Endothelial cell (in vitro differentiated cells): Measurements from ENCODE around the gene PARK7. TPM values are rescaled to one million over a fixed set of nuclear protein-coding genes. Genes with fewer than 3 reads are reported as not detected.

ENCODE experiments used
- DNase-seq: peaks from one replicate; pipeline ENCODE4 v3.0.0; 2021; ENCODE audit warnings: low spot score
- H3K27ac Mint-ChIP-seq: one replicate; pipeline ENCODE4 v1.8.0; 2021; ENCODE audit warnings: mixed read lengths, inconsistent platforms; ENCODE audit not compliant: unreplicated experiment
- H3K27me3 Mint-ChIP-seq: one replicate; pipeline ENCODE4 v1.8.0; 2021; ENCODE audit warnings: mild to moderate bottlenecking, moderate library complexity, mixed read lengths, inconsistent platforms; ENCODE audit not compliant: unreplicated experiment
- H3K36me3 Mint-ChIP-seq: one replicate; pipeline ENCODE4 v1.8.0; 2021; ENCODE audit warnings: mild to moderate bottlenecking, low read depth, mixed read lengths, inconsistent platforms; ENCODE audit not compliant: unreplicated experiment
- H3K4me1 Mint-ChIP-seq: one replicate; pipeline ENCODE4 v1.8.0; 2021; ENCODE audit warnings: mild to moderate bottlenecking, mixed read lengths, inconsistent platforms; ENCODE audit not compliant: unreplicated experiment
- H3K4me3 Mint-ChIP-seq: one replicate; pipeline ENCODE4 v1.8.0; 2021; ENCODE audit warnings: mild to moderate bottlenecking, mixed read lengths, inconsistent platforms; ENCODE audit not compliant: unreplicated experiment
- H3K9me3 Mint-ChIP-seq: one replicate; pipeline ENCODE4 v1.8.0; 2021; ENCODE audit warnings: mixed read lengths, inconsistent platforms; ENCODE audit not compliant: unreplicated experiment
- CTCF ChIP-seq: fragments of 200-600 bp; sonication (generic); IDR thresholded peaks from one replicate; pipeline ENCODE4 v1.5.0; 2021; ENCODE audit warnings: antibody characterized with exemption; ENCODE audit not compliant: unreplicated experiment
- total RNA-seq: library from RNA; stranded (reverse); fragmentation: NEBNext Ultra II Directional; extraction: Animal tissue kit (Norgen Biotek cat#: 25700); gene quantifications from one replicate; pipeline ENCODE4 v1.2.1, GENCODE V29; 2021; ENCODE audit not compliant: unreplicated experiment

Gene PARK7
- total RNA-seq, 1 donor from 2014 or later: 223 TPM

- TF ChIP-seq CTCF: no peak
- DNase-seq: no peak
- H3K9me3 Mint-ChIP-seq: no peaks in the 10 kb centered on the region
- H3K4me1 Mint-ChIP-seq: peaks cover 27% of the 10 kb centered on the region
- H3K4me3 Mint-ChIP-seq: peak overlapping the region; percentile 3
- peaks cover 4% of the 10 kb centered on the region for H3K36me3 Mint-ChIP-seq
- H3K27ac Mint-ChIP-seq: no peak overlapping the region
- peaks cover 3% of the 10 kb centered on the region for H3K27me3 Mint-ChIP-seq
These were observed 23.4 kb upstream of the PARK7 start for GRCh38 chr1:7938070-7938469.

DNA sequence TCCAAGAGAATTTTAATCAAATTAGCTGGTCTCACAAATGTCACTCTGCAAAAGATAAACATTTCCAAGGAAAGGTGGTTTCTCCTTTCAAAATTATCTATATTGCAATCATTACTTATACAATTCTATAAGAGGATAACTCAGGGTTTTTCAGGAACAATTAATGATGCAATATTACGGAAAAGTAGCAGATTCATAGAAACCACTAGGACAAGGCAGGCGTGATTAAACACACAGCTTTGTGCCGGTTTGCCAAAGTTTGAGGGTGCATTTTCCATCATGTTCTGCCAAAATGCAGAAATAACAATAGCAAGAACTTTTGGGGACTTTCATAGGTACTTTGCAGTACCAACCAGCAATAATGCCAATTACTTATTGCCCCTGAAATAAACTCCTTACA lies 21.5 kb upstream of the PARK7 start:
- DNase-seq: no peak
- Mint-ChIP-seq H3K27me3 (peaks cover 3% of the 10 kb centered on the region), H3K27ac (no peak overlapping the region), H3K4me3 (no peak overlapping the region), H3K36me3 (peaks cover 4% of the 10 kb centered on the region), H3K9me3 (no peaks in the 10 kb centered on the region), H3K4me1 (peaks cover 36% of the 10 kb centered on the region)
- TF ChIP-seq CTCF: no peak

- H3K4me1 Mint-ChIP-seq: peaks cover 40% of the 10 kb centered on the region
- no peaks in the 10 kb centered on the region for H3K36me3 Mint-ChIP-seq
- no peaks in the 10 kb centered on the region for H3K9me3 Mint-ChIP-seq
- H3K27me3 Mint-ChIP-seq: peaks cover 3% of the 10 kb centered on the region
- no peak for TF ChIP-seq CTCF
- peak within 1 kb of the TSS; percentile 16 for H3K27ac Mint-ChIP-seq
- peak within 1 kb of the TSS; percentile 27 for H3K4me3 Mint-ChIP-seq
- no peak for DNase-seq
These were observed 20.6 kb upstream of the PARK7 start, which contains the start of gene TNFRSF9 for GRCh38 chr1:7940745-7941436. TSS of gene TNFRSF9 (minus strand) at chr1:7940839. CDS start at chr1:7939994, 845 bp downstream.

DNA sequence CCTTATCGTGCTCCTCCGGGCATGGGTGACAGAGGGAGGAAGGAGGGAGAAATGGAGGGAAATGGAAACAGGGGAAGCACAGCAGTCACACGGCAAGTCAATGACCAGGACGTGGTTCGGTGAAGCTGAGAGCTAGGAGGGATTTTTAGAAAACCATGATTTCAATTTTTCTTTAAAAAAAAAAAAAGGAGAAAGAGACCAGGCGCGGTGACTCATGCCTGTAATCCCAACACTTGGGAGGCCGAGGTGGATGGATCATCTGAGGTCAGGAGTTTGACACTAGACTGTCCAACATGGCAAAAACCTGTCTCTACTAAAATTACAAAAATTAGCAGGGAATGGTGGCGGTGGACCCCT lies 20.1 kb upstream of the PARK7 start:
- Mint-ChIP-seq H3K9me3 (no peaks in the 10 kb centered on the region), H3K27ac (peak overlapping the region; percentile 16), H3K4me3 (peak overlapping the region; percentile 27)

More for the DNA sequence above, 20.1 kb upstream of the PARK7 start:
- Mint-ChIP-seq H3K36me3 (no peaks in the 10 kb centered on the region), H3K4me1 (peaks cover 40% of the 10 kb centered on the region), H3K27me3 (peaks cover 3% of the 10 kb centered on the region)
- TF ChIP-seq CTCF: no peak
- no peak for DNase-seq
